Skeletal muscle satellite cell (primary cell): Measurements from ENCODE around the gene WDR48. TPM values are rescaled to one million over a fixed set of nuclear protein-coding genes. Genes with fewer than 3 reads are reported as not detected.
A peak's percentile ranks its signal among the peaks of the same experiment; 100 is the strongest.

Experiments
- H3K27me3 ChIP-seq: 2 replicates; pipeline ENCODE4 v1.7.0; 2013; ENCODE audit warnings: low read length; ENCODE audit not compliant: control insufficient read depth, insufficient read depth
- H3K36me3 ChIP-seq: 2 replicates; pipeline ENCODE4 v1.7.0; 2013; ENCODE audit warnings: mild to moderate bottlenecking, control low read depth, low read length; ENCODE audit not compliant: insufficient read depth
- H3K4me1 ChIP-seq: 2 replicates; pipeline ENCODE4 v1.7.0; 2013; ENCODE audit warnings: low read length; ENCODE audit not compliant: control insufficient read depth, insufficient read depth
- H3K4me2 ChIP-seq: 2 replicates; pipeline ENCODE4 v1.7.0; 2013; ENCODE audit warnings: mild to moderate bottlenecking, low read length
- H3K4me3 ChIP-seq: 2 replicates; pipeline ENCODE4 v1.7.0; 2013; ENCODE audit warnings: low read length
- H3K9ac ChIP-seq: 2 replicates; pipeline ENCODE4 v1.7.0; 2013; ENCODE audit warnings: mild to moderate bottlenecking, low read depth, low read length, moderate library complexity
- H3K9me3 ChIP-seq: replicated peaks from 2 replicates; pipeline ENCODE4 v1.7.0; 2013; ENCODE audit warnings: mild to moderate bottlenecking, control low read depth, low read length
- small RNA-seq: library from RNA; depleted of rRNA; stranded (forward); fragments of <200 nt; gene quantifications from one replicate; pipeline ENCODE3, GENCODE V24; 2012

Gene WDR48

GRCh38 chr3:39144095-39144747 is 92.4 kb downstream of the WDR48 start:
- H3K4me2 ChIP-seq = no peak overlapping the region
- H3K36me3 ChIP-seq = peaks cover 54% of the 10 kb centered on the region
- no peaks in the 10 kb centered on the region for H3K9me3 ChIP-seq
- H3K9ac ChIP-seq = no peak overlapping the region
- H3K4me3 ChIP-seq = no peak overlapping the region
- H3K4me1 ChIP-seq = peaks cover 46% of the 10 kb centered on the region
- H3K27me3 ChIP-seq = no peaks in the 10 kb centered on the region

GRCh38 chr3:39144748-39145380 is 93.0 kb downstream of the WDR48 start:
- no peak overlapping the region for H3K4me3 ChIP-seq
- H3K4me2 ChIP-seq = no peak overlapping the region
- no peaks in the 10 kb centered on the region for H3K27me3 ChIP-seq
- peaks cover 53% of the 10 kb centered on the region for H3K4me1 ChIP-seq
- H3K9ac ChIP-seq = no peak overlapping the region
- H3K9me3 ChIP-seq = no peaks in the 10 kb centered on the region
- peaks cover 54% of the 10 kb centered on the region for H3K36me3 ChIP-seq

- Histone ChIP-seq H3K36me3 (peaks cover 54% of the 10 kb centered on the region), H3K4me1 (peaks cover 64% of the 10 kb centered on the region), H3K4me2 (peak overlapping the region; percentile 69)
Measured at GRCh38 chr3:39146083-39146501, 94.3 kb downstream of the WDR48 start.

More at GRCh38 chr3:39146083-39146501, 94.3 kb downstream of the WDR48 start:
- no peak overlapping the region for H3K4me3 ChIP-seq
- peak overlapping the region; percentile 13 for H3K9ac ChIP-seq
- H3K27me3 ChIP-seq = no peaks in the 10 kb centered on the region
- no peaks in the 10 kb centered on the region for H3K9me3 ChIP-seq

Small RNAs within 50 kb of the gene (small RNA-seq; reads per million reads assigned to genes)
- gene RNU6-1227P = not detected
